ENCODE data around the gene SHISA9.

- TF ChIP-seq PBX3 (IDR thresholded peaks at IDR 0.05) (no peak), GABPA (IDR thresholded peaks at IDR 0.05; ENCODE audit: low read depth) (no peak), FOXJ3 (CRISPR knock-in tag; IDR thresholded peaks at IDR 0.05) (no peak), MAX (IDR thresholded peaks at IDR 0.05; ENCODE audit: low read depth) (no peak), RFX5 (IDR thresholded peaks at IDR 0.05; ENCODE audit: low read length) (no peak), CTCF (IDR thresholded peaks at IDR 0.05) (no peak), SMC3 (IDR thresholded peaks at IDR 0.05; ENCODE audit: low read depth, low read length) (no peak), SIN3A (IDR thresholded peaks at IDR 0.05; ENCODE audit: borderline replicate concordance, low read depth, low read length) (no peak)
These were observed 280.0 kb downstream of the SHISA9 start for GRCh38 chr16:13181432-13181831.

Data from SK-N-SH (cell line).